AG10803 (cell line): ENCODE results near the gene AURKB.

Source experiments
- DNase-seq: peaks from one replicate; pipeline ENCODE4 v3.0.0; 2010; ENCODE audit warnings: low read depth
- H3K4me3 ChIP-seq: 2 replicates; pipeline ENCODE4 v1.5.1; 2011; ENCODE audit warnings: mild to moderate bottlenecking, low read length, control low read depth
- TF ChIP-seq, protein P1 (sequence below): conservative IDR thresholded peaks from 2 replicates; pipeline ENCODE4 v1.5.1; 2011; ENCODE audit warnings: mild to moderate bottlenecking, low read length, control low read depth, inconsistent platforms

AURKB gene

GRCh38 chr17:8249621-8250500 lies 39.5 kb upstream of the AURKB start:
- peak overlapping the region; percentile 98 for H3K4me3 ChIP-seq
- TF ChIP-seq, protein P1, sequence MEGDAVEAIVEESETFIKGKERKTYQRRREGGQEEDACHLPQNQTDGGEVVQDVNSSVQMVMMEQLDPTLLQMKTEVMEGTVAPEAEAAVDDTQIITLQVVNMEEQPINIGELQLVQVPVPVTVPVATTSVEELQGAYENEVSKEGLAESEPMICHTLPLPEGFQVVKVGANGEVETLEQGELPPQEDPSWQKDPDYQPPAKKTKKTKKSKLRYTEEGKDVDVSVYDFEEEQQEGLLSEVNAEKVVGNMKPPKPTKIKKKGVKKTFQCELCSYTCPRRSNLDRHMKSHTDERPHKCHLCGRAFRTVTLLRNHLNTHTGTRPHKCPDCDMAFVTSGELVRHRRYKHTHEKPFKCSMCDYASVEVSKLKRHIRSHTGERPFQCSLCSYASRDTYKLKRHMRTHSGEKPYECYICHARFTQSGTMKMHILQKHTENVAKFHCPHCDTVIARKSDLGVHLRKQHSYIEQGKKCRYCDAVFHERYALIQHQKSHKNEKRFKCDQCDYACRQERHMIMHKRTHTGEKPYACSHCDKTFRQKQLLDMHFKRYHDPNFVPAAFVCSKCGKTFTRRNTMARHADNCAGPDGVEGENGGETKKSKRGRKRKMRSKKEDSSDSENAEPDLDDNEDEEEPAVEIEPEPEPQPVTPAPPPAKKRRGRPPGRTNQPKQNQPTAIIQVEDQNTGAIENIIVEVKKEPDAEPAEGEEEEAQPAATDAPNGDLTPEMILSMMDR: no peak
- DNase-seq: no peak

DNA sequence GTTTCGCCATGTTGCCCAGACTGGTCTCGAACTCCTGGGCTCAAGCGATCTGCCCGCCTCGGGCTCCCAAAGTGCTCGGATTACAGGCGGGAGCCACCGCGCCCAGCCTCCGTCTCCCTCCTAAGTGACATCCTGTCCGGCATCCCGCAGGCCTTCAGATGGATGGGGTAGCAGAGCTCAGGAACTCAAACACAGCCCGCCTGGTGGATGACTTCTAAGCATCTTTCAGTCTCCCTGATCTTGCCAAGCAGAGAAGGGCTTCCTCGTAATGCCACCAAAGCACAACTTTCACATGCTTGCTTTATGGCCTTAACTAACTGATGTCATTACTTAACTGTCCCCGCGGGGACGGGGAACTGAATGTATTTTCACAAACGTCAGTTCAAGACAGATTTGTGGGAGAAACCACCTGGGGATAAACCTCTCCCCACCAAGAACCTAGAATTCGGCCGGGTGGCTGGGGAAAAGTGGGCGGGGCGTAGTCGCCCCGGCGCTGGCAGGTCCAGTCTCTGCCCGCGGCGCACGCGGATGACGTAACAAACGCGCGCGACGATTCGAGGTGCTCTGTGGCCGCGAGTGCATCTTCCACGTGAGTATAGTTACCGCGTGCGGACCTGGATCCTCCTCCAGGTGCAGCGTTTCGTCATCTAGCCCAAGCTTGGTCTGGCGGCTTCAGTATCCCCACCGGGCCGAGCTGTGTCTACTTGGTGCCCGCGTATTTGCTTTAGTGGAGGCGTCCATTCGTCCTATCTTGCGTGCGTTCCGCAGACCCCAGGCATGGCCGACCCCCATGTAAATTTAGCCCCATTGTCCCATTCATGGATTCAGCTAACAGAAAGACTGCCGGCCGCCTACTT lies 38.6 kb upstream of the AURKB start, which contains the start of gene PFAS:
PFAS (plus strand) TSS at position 539 of the 857 bp plus-strand sequence. CDS start 4,649 bp downstream, outside the sequence.
- H3K4me3 ChIP-seq: peak within 1 kb of the TSS; percentile 98
- TF ChIP-seq, protein P1: 0 out of 2 replicates have a peak, but pooled peaks have one; percentile 9
- peak; percentile 89 for DNase-seq

GRCh38 chr17:8244768-8245167 lies 34.4 kb upstream of the AURKB start:
- TF ChIP-seq, protein P1: no peak
- DNase-seq: no peak
- no peak overlapping the region for H3K4me3 ChIP-seq

GRCh38 chr17:8243827-8244226 lies 33.5 kb upstream of the AURKB start:
- DNase-seq: no peak
- TF ChIP-seq, protein P1: no peak
- H3K4me3 ChIP-seq: no peak overlapping the region

DNA sequence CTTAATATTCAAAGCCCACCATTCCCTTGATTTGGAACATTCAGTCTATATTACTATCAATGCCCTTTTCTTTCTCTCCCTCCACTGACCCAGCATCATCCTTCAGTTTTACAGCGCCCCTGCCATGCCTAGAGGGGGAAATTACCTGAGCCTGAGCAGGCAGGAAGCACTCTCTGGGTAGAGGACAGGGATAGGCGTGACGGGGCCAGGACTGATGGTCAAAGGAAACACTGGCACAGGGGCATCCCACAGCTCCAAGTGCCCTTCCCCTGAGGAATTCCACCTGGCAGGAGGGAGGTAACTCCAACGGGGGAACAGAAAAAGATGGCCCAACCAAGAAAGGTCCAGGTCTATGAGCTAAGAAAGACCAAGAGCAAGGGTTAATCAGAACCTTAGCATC lies 27.5 kb upstream of the AURKB start:
- TF ChIP-seq, protein P1: no peak
- H3K4me3 ChIP-seq: no peak overlapping the region
- no peak for DNase-seq

DNA sequence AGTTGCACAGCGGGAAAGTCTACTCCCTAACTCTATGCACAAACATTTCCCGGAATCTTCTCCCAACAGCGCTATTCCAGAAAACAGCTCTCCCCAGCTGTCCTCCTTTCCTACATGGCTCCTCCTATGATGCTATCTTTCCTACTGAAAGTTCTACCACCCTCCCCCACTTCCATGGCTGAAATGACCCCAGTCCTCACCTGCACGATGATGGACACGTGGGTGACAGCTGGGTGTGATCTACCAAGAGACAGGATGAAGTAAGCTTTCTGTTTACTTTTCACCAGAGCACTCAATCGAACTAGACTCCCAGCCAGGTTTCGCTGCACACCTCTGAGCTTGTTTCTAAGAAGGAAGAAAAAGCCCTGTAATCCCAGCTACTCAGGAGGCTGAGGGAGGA lies 26.8 kb upstream of the AURKB start:
- no peak for DNase-seq
- TF ChIP-seq, protein P1: no peak
- no peak overlapping the region for H3K4me3 ChIP-seq
